ENCODE measurements around the gene ZNRF3.

ZNRF3 gene

DNA sequence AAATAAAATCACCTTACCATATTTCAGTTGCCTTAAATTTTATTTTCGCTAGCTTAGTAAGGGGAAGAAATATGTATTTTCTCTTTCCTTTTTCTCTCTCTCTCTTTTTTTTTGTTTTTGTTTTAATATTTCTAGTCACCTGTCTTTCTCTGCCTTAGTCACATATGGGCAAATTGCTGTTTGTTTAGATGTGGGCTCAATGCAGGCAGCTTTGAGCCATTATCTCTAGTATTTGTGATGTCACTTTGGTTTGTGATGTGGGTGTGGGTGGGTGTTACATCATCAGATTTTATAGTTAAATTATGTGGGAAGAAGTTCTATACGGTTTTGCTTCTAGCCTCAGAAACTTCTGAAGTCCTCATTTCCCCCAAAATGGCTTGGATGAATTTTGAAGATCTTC is 178.4 kb downstream of the ZNRF3 start, which contains the start of gene C22orf31:
C22orf31 (minus strand) TSS at position 59 of the 400 bp plus-strand sequence; CDS start at position 20, 39 bp downstream.
- Histone ChIP-seq H3K27me3 (ENCODE audit: insufficient read depth, low read length, poor library complexity) (no peaks in the 10 kb centered on the region), H3K9me3 (ENCODE audit: insufficient read depth, low read length, severe bottlenecking) (no peaks in the 10 kb centered on the region), H3K79me2 (ENCODE audit: insufficient read depth, low read length) (no peaks in the 10 kb centered on the region), H3K4me2 (ENCODE audit: insufficient read depth, low read length) (no peak within 1 kb of the TSS), H3K9ac (ENCODE audit: low read depth, low read length) (no peak within 1 kb of the TSS), H3K27ac (ENCODE audit: low read length) (no peak within 1 kb of the TSS), H3K36me3 (ENCODE audit: insufficient read depth, low read length) (no peaks in the 10 kb centered on the region), H2AFZ (ENCODE audit: low read depth, low read length) (no peak within 1 kb of the TSS), H3K4me3 (ENCODE audit: low read depth in 1 of 2, low read length in 2 of 2) (no peak within 1 kb of the TSS), H4K20me1 (ENCODE audit: insufficient read depth, low read length) (no peaks in the 10 kb centered on the region), H3K4me1 (ENCODE audit: insufficient read depth, low read length) (peaks cover 21% of the 10 kb centered on the region)
- DNase-seq (no peak), ATAC-seq (ENCODE audit: insufficient read depth, low read depth) (no peak)
- TF ChIP-seq CTCF (IDR thresholded peaks at IDR 0.05; ENCODE audit: borderline replicate concordance, extremely low read depth, low read length, poor library complexity, severe bottlenecking) (no peak), EZH2 (IDR thresholded peaks at IDR 0.05; ENCODE audit: borderline replicate concordance, low read depth, low read length, severe bottlenecking) (no peak)

DNA sequence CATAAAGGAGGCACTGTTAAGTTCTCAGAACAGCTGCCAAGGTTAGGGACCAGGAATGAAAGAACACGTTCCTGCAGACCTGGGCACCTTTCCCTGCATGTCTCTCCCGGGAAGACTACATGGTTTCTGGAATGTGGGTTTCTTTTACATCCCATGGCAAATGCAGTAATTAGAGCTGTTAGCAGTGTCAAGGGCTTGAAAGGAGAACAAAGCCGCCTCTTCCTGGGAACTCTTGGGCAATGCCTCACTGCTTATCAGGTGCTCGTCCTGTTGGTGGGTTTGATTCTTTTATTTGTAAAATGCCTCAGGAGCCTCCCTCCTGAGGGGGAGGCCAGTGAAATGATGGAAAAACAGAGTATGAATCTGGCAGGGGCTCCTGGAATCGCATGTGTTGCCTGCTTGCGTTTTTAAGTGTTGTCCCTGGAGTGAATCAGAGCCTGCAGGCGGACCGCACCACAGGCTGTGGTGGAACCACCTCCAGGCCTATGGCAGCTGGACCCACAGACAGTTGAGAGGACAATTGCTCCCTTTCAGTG is 179.0 kb downstream of the ZNRF3 start:
- no peak overlapping the region for H3K4me3 ChIP-seq (ENCODE audit: low read depth in 1 of 2, low read length in 2 of 2)
- no peak for TF ChIP-seq CTCF (IDR thresholded peaks at IDR 0.05; ENCODE audit: borderline replicate concordance, extremely low read depth, low read length, poor library complexity, severe bottlenecking)
- TF ChIP-seq EZH2 (IDR thresholded peaks at IDR 0.05; ENCODE audit: borderline replicate concordance, low read depth, low read length, severe bottlenecking), result no peak
- H3K27me3 ChIP-seq (ENCODE audit: insufficient read depth, low read length, poor library complexity), result no peaks in the 10 kb centered on the region
- H4K20me1 ChIP-seq (ENCODE audit: insufficient read depth, low read length), result no peaks in the 10 kb centered on the region
- no peak overlapping the region for H3K27ac ChIP-seq (ENCODE audit: low read length)
- no peaks in the 10 kb centered on the region for H3K9me3 ChIP-seq (ENCODE audit: insufficient read depth, low read length, severe bottlenecking)
- H2AFZ ChIP-seq (ENCODE audit: low read depth, low read length), result no peak overlapping the region
- H3K9ac ChIP-seq (ENCODE audit: low read depth, low read length), result no peak overlapping the region
- no peaks in the 10 kb centered on the region for H3K79me2 ChIP-seq (ENCODE audit: insufficient read depth, low read length)
- H3K36me3 ChIP-seq (ENCODE audit: insufficient read depth, low read length), result no peaks in the 10 kb centered on the region
- peaks cover 21% of the 10 kb centered on the region for H3K4me1 ChIP-seq (ENCODE audit: insufficient read depth, low read length)
- ATAC-seq (ENCODE audit: insufficient read depth, low read depth) (no peak), DNase-seq (no peak)
- no peak overlapping the region for H3K4me2 ChIP-seq (ENCODE audit: insufficient read depth, low read length)

- peak; percentile 50; the same call in 2 of the 3 replicates for ATAC-seq (ENCODE audit: insufficient read depth, low read depth)
- no peak overlapping the region for H3K4me3 ChIP-seq (ENCODE audit: low read depth in 1 of 2, low read length in 2 of 2)
These were observed 182.3 kb downstream of the ZNRF3 start for GRCh38 chr22:29065468-29066190.

More at GRCh38 chr22:29065468-29066190, 182.3 kb downstream of the ZNRF3 start:
- H4K20me1 ChIP-seq (ENCODE audit: insufficient read depth, low read length), result no peaks in the 10 kb centered on the region
- no peaks in the 10 kb centered on the region for H3K36me3 ChIP-seq (ENCODE audit: insufficient read depth, low read length)
- no peak overlapping the region for H2AFZ ChIP-seq (ENCODE audit: low read depth, low read length)
- H3K9ac ChIP-seq (ENCODE audit: low read depth, low read length), result no peak overlapping the region
- TF ChIP-seq CTCF (IDR thresholded peaks at IDR 0.05; ENCODE audit: borderline replicate concordance, extremely low read depth, low read length, poor library complexity, severe bottlenecking) (no peak), EZH2 (IDR thresholded peaks at IDR 0.05; ENCODE audit: borderline replicate concordance, low read depth, low read length, severe bottlenecking) (no peak)
- H3K4me1 ChIP-seq (ENCODE audit: insufficient read depth, low read length), result peaks cover 21% of the 10 kb centered on the region
- H3K9me3 ChIP-seq (ENCODE audit: insufficient read depth, low read length, severe bottlenecking), result no peaks in the 10 kb centered on the region
- no peak overlapping the region for H3K27ac ChIP-seq (ENCODE audit: low read length)
- no peaks in the 10 kb centered on the region for H3K79me2 ChIP-seq (ENCODE audit: insufficient read depth, low read length)
- peak overlapping the region; percentile 2; the same call in 1 of the 2 replicates for H3K4me2 ChIP-seq (ENCODE audit: insufficient read depth, low read length)
- no peaks in the 10 kb centered on the region for H3K27me3 ChIP-seq (ENCODE audit: insufficient read depth, low read length, poor library complexity)
- DNase-seq, result no peak
